Fibroblast of skin of left biceps (primary cell): ENCODE data around the gene NALCN.

Experiments
- DNase-seq, 2 experiments: peaks; one replicate each; pipeline ENCODE4 v3.0.0-alpha.2; 2013; ENCODE audit warnings: low read depth in 2 of 2

NALCN gene

DNA sequence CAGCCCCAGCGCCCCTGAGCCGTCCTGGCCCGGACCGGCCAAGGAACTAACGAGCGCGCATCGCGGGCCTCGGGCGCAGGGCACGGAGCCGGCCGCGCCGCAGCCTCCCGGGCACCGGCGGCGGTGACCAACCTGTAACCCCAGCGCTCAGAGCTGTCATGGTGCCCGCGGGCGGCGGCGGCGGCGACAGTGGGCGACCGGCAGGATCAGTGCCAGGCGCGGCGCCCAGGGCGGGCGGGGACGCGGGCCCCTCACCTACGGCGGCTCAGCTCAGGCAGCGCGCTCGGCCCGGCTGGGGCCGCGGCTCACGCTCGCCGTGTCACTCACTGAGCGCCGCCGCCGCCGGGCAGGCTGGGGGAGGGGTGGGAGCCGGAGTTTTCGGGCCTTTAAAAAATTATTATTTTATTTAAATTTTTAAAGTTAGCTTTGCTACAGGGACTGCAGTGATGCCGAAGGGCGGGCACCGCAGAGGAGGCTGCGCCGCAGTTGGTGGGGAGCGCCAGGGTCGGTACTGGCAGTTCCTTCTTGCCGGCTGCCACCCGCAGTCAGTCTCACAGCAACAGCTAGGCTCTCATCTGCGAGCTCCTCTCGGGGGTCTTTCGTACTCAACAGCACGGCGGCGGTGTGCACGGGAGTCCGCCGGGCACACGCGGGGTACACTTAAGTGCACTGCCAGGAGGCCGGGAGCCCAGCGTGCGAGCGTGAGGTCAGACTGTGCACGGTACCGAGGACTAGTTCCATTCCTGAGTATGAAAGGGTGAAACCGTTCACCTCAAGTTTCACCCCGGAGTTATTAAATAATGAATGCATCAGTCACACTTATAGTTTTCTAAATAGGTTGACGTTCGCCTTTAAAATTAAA, at the start of gene NALCN:
Gene NALCN, minus strand, starts transcription at position 328 of the 862 bp plus-strand sequence. CDS start 17,382 bp downstream, outside the sequence.
- DNase-seq: no peak

DNA sequence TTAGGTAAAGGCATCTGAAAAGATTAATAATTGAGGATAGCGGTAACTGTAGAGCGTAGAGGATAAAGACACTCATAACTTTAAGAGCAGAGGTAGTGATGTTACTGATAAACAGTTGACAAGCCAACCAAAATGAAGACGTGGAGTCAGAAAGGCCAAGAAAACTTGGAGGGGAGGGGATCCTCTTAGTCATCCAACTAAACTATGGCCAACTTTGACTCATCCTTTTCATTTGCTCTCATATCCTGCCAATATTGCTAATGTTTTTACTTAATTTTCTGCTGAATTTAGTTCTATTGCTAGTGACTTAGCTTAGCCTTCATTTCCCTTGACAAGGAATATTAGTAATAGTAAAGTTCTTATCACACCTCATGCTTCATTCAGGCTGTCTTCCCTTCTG, 49.6 kb upstream of the NALCN start:
- no peak for DNase-seq

DNA sequence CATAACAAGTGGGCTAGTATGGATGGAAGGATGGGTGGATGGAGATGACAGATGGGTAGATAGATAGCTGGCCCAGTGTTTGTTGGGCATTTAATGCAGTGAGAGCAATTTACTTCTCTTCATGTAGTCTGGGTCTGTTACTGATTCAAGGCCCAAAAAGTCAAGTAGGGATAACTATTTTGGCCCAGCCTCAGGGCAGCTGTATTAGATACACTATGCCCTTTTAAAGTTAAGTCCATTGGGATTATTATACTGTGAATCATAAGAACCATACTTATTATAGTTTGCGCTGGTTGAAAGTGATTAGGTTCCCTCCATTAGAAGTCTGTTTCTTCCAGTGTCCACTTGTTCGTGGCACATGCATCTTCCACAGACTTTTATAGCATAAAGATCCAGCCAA, 40.9 kb upstream of the NALCN start:
- no peak for DNase-seq

DNA sequence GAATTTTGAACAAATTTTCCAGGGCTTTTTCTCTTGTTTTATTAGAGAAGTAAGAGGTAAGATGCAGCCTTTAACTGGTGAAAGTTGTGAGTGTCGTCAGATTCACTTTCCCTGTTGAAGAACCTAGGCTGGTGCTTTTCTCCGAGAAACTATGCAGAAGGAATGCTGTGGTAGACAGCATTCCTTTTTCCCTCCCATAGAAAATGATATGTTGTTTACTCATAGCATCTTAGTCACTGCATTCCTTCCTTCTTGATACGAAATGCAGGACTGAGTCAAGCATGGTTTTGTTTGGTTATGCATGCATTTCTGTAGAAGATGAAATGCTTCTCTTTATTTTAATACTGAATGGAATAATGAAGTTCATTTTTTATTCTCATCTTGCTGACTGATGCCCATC, 39.6 kb upstream of the NALCN start:
- peak; percentile 84 to 85 for DNase-seq

DNA sequence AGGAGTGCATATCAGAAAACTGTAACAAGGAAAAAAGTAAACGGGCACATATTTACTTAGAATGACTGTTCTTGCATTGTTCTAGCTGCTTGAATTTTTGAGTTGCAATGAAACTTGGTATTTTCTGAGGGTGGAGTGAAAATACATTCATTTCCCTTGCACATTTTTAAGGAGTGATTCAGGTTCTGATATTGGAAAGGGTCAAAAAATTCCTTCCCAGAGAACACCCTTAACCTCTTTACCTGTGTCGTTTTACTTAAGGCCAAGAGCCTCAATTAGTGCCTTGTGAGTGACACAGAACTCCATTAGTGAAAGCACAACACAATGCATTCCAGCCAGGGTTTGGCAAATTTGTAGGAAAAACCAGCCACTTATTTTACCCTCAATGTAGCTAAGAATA, 38.5 kb upstream of the NALCN start:
- DNase-seq: no peak

DNA sequence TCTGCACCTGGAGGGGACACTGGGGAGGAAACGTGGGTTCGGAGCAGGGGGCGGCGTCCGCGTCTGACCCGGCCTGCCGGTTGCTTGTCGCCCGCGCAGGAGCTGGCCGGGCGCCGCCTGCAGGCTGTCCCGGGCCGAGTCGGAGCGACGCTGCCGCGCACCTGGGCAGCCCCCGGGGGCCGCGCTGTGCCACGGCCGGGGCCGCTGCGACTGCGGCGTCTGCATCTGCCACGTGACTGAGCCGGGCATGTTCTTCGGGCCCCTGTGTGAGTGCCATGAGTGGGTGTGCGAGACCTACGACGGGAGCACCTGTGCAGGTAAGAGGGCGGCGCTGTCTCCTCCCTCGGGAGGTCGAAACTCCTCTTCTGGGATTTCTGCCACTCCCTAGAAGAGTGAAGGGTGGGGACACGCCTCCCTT, 37.5 kb upstream of the NALCN start:
- DNase-seq: no peak

DNA sequence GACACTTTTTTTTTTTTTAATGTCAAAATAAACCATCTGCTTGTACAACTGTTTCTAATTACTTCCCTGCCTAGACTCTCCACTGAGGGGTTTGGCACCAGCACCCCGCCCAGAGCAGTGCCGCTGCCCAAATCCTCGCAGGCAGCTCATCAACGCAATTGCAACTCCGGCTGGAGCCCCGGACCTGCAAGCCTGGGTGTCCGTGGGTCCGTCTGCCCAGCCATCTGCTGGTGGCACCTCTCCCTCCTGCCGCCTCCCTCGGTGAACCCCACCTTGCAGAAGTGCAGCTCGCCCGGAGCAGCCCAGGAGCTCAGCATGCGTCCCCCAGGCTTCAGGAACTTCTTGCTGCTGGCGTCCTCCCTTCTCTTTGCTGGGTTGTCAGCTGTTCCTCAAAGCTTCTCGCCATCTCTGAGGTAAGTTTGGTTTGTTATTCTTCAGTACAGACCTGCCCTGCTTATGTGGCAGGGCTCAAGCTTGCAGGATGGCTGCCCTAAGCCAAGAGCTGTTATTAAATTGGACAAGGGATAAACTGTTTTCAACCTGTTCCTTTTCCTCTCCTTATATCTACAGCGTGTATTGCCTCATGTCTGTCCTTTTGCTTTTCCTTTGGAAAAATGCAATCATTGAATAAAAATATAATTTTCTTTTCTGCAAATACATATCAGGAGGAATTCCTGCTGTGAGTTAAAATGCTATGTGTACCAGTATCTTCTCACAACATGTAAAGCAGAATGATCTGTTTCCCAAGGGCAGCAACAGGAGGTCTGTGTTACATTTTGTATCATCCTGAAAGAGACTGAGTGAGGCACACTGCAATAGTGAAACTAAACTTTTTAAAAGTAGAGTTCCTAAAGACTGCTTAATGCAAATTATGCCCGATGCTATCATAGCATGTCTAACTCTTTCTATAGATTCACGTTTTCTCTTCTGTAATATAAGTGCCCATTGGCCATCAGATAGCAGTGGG, 36.5 kb upstream of the NALCN start, which contains the start of gene ITGBL1:
Gene ITGBL1, plus strand, starts transcription at position 157 of the 967 bp plus-strand sequence. Its CDS starts 159 bp downstream, at position 316.
- no peak for DNase-seq

DNA sequence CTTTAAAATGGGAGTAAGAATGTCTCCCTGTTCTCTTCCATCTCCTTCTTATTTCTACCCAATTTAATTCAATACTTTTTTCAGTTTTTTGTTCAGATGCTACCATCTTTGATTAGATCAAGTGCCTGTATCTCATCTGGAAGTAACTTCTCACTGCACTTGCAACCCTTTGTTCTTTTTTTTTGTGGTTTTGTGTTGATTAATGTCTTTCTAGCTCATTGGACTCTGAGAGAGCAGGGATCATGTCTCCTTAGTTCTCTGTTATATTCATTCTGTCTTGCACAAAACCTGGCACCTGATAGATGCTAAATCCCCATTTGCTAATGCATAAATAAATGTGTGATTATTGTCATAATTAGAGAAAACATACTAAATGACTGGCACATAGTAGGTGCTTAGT, 35.3 kb upstream of the NALCN start:
- no peak for DNase-seq

DNA sequence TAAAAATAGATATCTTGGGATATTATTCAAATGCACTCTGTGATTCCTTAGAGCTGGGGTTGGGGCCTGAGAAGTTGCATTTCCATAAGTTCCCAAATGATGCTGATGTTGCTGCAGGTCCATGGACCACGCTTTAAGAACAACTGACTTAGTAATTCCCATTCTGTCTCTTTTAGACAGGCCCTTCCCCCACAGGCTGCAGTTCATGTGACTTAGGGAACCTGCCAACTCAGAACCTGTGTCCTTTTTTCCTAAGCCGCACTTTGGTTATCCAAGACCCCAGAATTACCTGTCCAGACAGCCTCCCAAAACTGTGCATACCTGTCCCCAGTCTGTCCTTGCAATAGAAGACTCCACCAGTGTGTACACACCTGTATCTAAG, 34.4 kb upstream of the NALCN start:
- DNase-seq: no peak

DNA sequence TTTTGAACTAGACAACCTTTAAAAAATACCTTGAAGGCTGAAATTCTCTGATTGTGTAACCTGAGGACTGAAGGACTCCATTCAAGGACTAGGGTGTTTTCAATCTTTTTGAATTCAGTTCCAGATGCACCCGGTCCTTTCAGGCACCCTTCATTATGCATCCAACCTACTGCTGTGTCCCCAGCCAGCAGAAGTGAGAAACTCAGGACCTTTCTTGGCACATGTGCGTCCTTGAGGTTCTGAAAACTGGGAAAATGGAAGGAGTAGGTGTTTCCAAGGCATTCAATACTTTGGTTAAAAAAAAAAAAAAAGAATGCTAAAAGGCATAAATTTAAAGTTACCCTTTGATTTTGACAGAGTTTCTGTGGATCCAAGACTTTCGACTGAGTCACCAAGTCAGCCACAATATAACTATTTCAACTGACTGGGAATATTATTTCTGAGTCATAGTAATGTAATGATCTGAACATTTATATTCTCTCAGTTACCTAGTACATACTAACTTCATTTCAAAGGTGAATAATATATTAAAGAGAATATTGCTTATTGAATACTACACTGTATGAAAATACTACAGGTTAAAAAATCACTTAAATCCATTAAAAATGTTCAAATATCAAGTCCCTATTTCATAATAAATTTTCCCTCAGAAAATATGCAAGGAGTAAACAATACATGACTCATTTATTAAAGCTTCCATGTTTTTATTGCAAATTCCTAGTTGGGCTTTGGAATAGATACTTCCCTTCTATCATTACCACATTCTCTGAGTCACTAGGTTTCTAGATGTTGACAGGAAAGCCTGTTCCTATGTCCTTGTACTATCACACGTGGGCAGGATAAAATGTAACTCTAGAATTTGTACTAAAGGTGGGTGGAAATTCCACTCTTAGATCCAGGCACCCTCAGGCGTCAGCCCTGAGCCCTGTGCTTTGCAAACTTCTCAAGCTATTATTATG, 33.8 kb upstream of the NALCN start:
- peak; percentile 70 to 71 for DNase-seq

DNA sequence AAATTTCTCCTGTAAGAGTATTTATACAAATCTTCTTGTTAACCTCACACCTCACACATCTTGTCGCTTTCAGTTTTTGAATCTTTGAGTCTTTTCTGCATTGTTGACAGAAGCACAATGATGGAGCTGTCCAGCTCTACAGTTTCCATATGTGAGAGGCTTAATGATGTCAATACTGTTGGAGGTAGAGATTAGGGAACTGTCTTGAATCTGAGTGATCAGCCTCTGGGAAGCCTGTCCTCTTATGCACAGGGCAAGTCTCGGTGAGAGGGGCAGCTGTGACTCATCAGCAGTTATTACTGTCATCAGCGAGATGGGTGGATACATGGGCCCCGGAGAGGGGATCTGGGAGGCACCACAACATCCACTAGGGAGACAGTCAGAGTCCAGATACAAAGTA, 31.5 kb upstream of the NALCN start:
- no peak for DNase-seq

DNA sequence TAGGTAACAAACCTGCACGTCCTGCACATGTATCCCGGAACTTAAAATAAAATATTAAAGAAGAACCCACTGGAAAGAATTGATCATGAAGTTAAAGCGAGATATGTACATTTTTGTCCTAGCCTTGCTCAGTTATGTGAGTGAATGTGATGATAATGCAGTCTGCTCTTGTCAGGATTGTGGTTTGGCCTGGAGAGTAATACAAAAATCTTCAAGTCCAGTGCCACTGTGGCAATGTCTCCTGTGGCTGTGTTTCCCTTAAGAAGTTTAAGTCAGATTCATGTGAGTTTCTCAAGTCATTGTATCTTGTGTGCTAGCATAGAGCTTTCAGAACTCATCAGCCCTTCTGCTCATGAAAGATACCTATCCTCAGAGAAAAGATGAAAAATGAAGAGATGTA, 18.2 kb upstream of the NALCN start:
- DNase-seq: no peak

DNA sequence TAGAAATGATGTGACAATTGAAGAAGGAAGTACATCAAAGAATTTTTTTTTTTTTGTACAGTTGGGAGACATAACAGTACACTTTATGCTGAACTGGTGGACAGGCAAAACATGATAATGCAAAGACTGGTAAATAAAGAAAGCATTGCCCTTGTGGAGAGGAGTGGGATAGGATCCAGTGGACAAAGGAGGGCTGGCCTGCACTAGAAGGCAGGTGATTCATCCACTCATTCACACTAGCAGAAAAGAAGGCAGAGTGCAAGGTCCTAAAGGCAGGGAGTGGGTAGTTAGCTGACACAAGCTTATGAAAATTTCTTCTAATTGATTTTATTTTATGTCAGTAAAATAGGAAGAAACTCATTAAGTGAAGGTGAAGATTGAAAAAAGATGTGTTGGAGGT, 17.6 kb upstream of the NALCN start:
- DNase-seq: no peak

DNA sequence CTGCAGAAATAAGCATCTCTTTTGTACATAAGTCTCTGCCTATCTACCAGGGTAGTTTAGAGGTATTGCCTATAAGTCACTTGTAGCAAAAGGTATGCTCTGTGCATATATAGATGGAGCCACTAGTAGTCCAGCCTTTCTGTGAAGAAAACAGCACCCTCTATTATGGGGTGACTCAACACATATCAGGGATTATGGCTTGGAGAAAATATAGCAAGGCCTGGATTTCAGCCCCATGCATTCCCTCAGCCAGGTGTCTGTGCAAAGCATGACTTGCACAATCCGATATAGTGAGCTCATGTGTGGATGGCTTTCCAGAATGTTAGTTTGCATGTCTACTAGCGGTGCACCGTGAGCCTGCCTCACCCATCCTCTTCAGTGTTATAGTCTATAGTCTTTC, 13.4 kb upstream of the NALCN start:
- DNase-seq: no peak

DNA sequence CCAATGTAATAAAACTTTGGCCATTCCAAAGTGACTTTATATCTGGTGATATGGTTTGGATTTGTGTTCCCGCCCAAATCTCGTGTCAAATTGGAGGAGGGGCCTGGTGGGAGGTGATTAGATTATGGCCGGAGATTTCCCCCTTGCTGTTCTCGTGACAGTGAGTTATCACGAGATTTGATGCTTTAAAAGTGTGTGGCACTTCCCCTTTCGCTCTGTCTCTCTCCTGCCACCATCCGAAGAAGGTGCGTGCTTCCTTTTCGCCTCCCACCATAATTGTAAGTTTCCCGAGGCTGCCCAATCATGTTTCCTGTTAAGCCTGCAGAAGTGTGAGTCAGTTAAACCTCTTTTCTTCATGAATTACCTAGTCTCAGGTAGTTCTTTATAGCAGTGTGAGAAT, 9.3 kb upstream of the NALCN start:
- DNase-seq: no peak

DNA sequence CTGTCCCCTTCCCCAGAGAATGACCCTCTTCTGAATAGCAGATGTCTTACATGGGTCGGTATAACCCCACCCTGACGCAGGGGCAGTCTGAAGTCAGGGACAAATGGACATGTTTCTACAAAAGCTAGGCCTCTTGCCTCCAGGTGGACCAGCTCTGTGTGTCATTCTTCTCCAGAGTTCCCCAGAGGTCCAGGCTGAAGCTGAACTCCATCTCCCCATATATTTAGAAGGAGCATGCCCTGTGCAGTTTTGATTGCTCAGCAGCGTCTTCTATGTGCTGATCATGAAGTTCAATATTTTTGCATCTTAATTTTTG, 8.8 kb upstream of the NALCN start:
- DNase-seq: no peak

DNA sequence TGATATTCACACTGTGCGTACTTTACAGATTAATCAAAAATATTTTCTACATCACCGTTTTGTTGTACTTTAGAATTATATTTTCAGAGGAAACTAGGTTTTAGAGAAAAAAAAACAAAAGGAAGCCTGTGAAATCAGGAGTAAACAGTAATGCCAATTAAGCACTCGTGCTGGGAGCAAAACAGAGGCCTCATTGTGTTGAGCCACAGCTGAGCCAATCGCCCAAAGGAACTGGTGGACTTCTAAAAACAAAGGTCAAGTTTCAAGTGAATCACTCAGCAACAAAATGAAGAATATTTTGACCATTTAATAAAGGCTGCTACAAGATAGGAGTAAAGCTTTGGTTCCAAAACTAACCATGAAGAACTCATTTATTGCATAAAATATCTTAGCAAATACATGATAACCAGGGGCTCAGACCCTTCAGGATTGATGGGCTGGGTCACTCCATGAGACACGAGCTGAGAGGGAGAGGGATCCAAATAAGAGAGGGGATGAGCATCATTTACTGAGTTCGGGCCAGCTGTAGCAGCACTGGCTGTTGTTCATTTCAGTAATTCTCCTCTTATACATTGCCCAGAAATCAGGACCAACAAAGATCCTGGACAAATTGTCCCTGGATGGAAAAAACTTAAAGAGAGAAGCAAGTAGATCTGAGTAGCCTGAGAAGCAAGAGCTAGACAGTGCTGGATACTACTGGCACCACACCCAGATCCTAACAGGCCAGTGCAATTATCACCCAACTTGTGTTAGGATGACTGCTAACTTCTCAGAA, 8.3 kb upstream of the NALCN start:
- DNase-seq: no peak

DNA sequence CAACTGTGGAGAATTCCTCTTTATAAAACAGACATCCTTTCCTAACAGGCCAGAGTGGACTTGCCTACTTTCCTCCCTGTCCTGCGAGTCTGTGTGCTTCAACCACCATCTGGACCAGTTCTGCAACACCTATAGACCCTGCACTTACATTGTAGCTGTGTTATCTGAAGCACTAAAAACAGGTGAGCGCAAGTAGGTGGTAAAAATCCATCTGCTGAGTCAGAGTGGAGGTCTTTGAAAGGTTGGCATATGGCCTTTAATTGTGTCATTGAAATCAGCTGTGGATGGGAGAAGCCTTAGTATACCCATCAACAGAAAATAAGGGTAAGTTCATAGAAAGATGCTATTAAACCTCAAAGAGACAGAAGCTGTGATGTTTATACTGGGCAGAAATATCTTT, 7.6 kb upstream of the NALCN start:
- DNase-seq: no peak

DNA sequence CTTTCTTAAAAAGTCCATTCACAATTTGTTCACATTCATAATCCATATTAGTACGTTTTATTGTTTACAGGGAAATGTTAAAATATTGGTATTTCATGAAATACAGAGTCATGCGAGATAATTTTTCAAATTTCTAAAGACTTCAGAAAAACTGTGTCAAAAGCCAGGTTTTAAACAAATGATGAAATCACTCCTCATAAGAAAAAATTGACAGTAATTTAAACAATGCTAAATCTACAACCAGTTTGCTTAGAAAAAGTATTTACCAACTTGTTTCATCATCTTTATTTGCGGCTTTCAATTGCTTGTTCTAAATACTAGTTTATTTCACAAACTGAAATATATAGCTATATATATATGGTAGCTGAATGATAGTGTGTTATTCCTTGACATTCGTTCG, 1.2 kb upstream of the NALCN start:
- DNase-seq: no peak

DNA sequence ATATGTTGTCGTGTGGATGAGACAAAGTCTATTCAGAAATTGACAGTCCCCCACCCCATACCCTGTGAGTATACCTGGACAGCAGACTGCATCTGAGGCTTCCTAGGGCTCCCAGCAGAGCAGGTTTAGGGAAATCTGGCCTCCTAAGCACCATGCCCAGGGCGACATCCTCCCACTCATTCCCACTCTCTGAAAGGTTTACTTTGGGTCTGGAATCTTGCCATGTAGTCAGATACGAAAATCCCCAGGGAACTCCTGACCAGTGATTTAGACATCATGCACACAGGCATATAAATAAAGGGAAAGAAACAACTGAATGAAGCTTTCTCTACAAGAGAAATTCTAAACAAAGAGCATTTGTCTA, 717 bp upstream of the NALCN start:
- no peak for DNase-seq
